GM10266 (cell line): Measurements from ENCODE around the gene HEMGN.

ENCODE experiments used
- DNase-seq: peaks from one replicate; pipeline ENCODE4 v3.0.0; 2012; ENCODE audit errors: extremely low spot score
- CTCF ChIP-seq: IDR thresholded peaks from 2 replicates; pipeline ENCODE4 v1.5.1; 2012; ENCODE audit warnings: mild to moderate bottlenecking, low read depth; ENCODE audit not compliant: control insufficient read depth, insufficient read depth; ENCODE audit errors: missing control alignments

HEMGN gene

GRCh38 chr9:97908705-97909104 is 29.3 kb downstream of the HEMGN start:
- TF ChIP-seq CTCF, result no peak
- DNase-seq, result no peak

GRCh38 chr9:97907632-97908031 is 30.3 kb downstream of the HEMGN start:
- TF ChIP-seq CTCF, result no peak
- DNase-seq, result no peak

GRCh38 chr9:97907046-97907445 is 30.9 kb downstream of the HEMGN start:
- DNase-seq, result no peak
- no peak for TF ChIP-seq CTCF

GRCh38 chr9:97906236-97906831 is 31.6 kb downstream of the HEMGN start:
- TF ChIP-seq CTCF, result no peak
- no peak for DNase-seq

GRCh38 chr9:97905228-97905627 is 32.7 kb downstream of the HEMGN start:
- DNase-seq, result no peak
- TF ChIP-seq CTCF, result no peak

GRCh38 chr9:97904725-97905124 is 33.2 kb downstream of the HEMGN start:
- no peak for TF ChIP-seq CTCF
- DNase-seq, result no peak

- no peak for TF ChIP-seq CTCF
- DNase-seq, result no peak
These were observed 34.8 kb downstream of the HEMGN start for GRCh38 chr9:97903177-97903576.
